K562 (cell line): ENCODE data around the gene HRG. TPM values are rescaled to one million over a fixed set of nuclear protein-coding genes. Genes with fewer than 3 reads are reported as not detected.
"Not testable (repeated sequence)": the region's sequence is repeated elsewhere in the genome, so short reads cannot be mapped to it uniquely, and the experiment has no call there.

Experiments
- ATAC-seq: fragments of 200-7000 bp; cut with Tn5 transposase; 3 replicates; pipeline ENCODE4 v1.9.1; 2020; ENCODE audit warnings: moderate library complexity
- BruUV-seq: library from RNA; stranded (reverse); fragments of 400-500 nt; replicated peaks from 2 replicates; lab custom pipeline; 2021; lab: Mats Ljungman, UMichigan
- CTCF ChIA-PET: fragments of 300-600 bp; formaldehyde crosslinking; extraction: SDS; loops from one replicate; lab custom pipeline; 2021; ENCODE audit warnings: low intra/inter-chr PET ratio; lab: Yijun Ruan, JAX
- POLR2A ChIA-PET: fragments of 300-600, 350-650 bp; sonication (Branson Sonifier 250); formaldehyde crosslinking; extraction: SDS; loops from one replicate; lab custom pipeline; 2021; ENCODE audit warnings: antibody characterized with exemption, inconsistent platforms; lab: Yijun Ruan, JAX
- DNase-seq, 4 experiments: peaks; one replicate each; pipeline versions ENCODE4 v3.0.0 to v3.0.0-alpha.2; 2011 to 2018; ENCODE audit warnings: low spot score in 3 of 4, mixed read lengths in 3 of 4; ENCODE audit errors: extremely low read depth in 1 of 4
- FAIRE-seq: peaks from 2 replicates; lab custom pipeline; 2011; peaks lifted over from hg19 to GRCh38; lab: Jason Lieb, UNC
- H2AFZ ChIP-seq: 2 replicates; pipeline ENCODE4 v1.6.0; 2011; ENCODE audit warnings: low read depth, low read length, control low read depth, inconsistent platforms
- H3K27ac ChIP-seq: fragments of 200-600 bp; 3 replicates; pipeline ENCODE4 v1.8.0; 2011; ENCODE audit warnings: low read depth, mild to moderate bottlenecking, control low read depth, inconsistent platforms, low read length, moderate library complexity, mixed read lengths; ENCODE audit errors: extremely low read depth
- H3K27me3 ChIP-seq, 2 experiments: fragments of 300-600 bp in 1 of 2; 2 replicates in 1 of 2; 3 replicates in 1 of 2; pipeline versions ENCODE4 v1.6.0 to v1.8.0; 2011; ENCODE audit warnings: inconsistent platforms in 2 of 2, low read length in 2 of 2, mild to moderate bottlenecking in 1 of 2, mixed read lengths in 1 of 2, moderate library complexity in 1 of 2; ENCODE audit not compliant: control insufficient read depth in 2 of 2, insufficient read depth in 2 of 2
- H3K36me3 ChIP-seq: fragments of 300-600 bp; 3 replicates; pipeline ENCODE4 v1.8.0; 2011; ENCODE audit warnings: mild to moderate bottlenecking, low read length, inconsistent platforms; ENCODE audit not compliant: control insufficient read depth, insufficient read depth
- H3K4me1 ChIP-seq, 2 experiments: fragments of 200-600 bp in 1 of 2; replicated peaks in 1 of 2; 2 replicates in 1 of 2; 3 replicates in 1 of 2; pipeline versions ENCODE4 v1.5.1 to v1.8.0; 2011; ENCODE audit warnings: inconsistent platforms in 2 of 2, low read length in 2 of 2, mild to moderate bottlenecking in 1 of 2, mixed read lengths in 1 of 2, moderate library complexity in 1 of 2; ENCODE audit not compliant: control insufficient read depth in 2 of 2, insufficient read depth in 2 of 2
- H3K4me2 ChIP-seq: 2 replicates; pipeline ENCODE4 v1.6.1; 2011; ENCODE audit warnings: low read length, control low read depth, inconsistent platforms, mixed read lengths; ENCODE audit not compliant: insufficient read depth
- H3K4me3 ChIP-seq: fragments of 200-600 bp; sonication (generic), shearing (Covaris generic); 2 replicates; pipeline ENCODE4 v1.5.1; 2016; ENCODE audit warnings: control low read depth, inconsistent platforms
- H3K79me2 ChIP-seq: fragments of 200-600 bp; 3 replicates; pipeline ENCODE4 v1.8.0; 2011; ENCODE audit warnings: low read length, inconsistent platforms; ENCODE audit not compliant: control insufficient read depth, insufficient read depth
- H3K9ac ChIP-seq, 2 experiments: 2 replicates each; pipeline versions ENCODE4 v1.6.0 to v1.6.1; 2011; ENCODE audit warnings: low read depth in 2 of 2, low read length in 2 of 2, control low read depth in 1 of 2, inconsistent platforms in 1 of 2, mild to moderate bottlenecking in 1 of 2, mixed read lengths in 1 of 2; ENCODE audit not compliant: insufficient read depth in 1 of 2
- H3K9me1 ChIP-seq: one replicate; pipeline ENCODE4 v1.6.0; 2011; ENCODE audit warnings: inconsistent platforms, mild to moderate bottlenecking, low read length, moderate library complexity; ENCODE audit not compliant: control insufficient read depth, insufficient read depth
- H3K9me3 ChIP-seq: replicated peaks from 2 replicates; pipeline ENCODE4 v1.5.1; 2011; ENCODE audit warnings: low read depth, low read length, inconsistent platforms; ENCODE audit not compliant: control insufficient read depth, insufficient read depth
- H4K20me1 ChIP-seq: replicated peaks from 2 replicates; pipeline ENCODE4 v1.6.1; 2011; ENCODE audit warnings: low read length, inconsistent platforms, mixed read lengths; ENCODE audit not compliant: control insufficient read depth, insufficient read depth
- DEAF1 ChIP-seq: fragments of 450-650 bp; formaldehyde crosslinking; IDR thresholded peaks from 2 replicates; pipeline ENCODE4 v1.4.0; 2020; ENCODE audit warnings: mild to moderate bottlenecking, moderate library complexity
- FUS ChIP-seq: fragments of 200-400 bp; formaldehyde crosslinking; optimal IDR thresholded peaks from 2 replicates; pipeline ENCODE3; 2017; ENCODE audit warnings: low read depth, low read length
- KHSRP ChIP-seq: fragments of 450-650 bp; IDR thresholded peaks from 2 replicates; pipeline ENCODE4 v1.6.1; 2017
- RB1 ChIP-seq: fragments of 450-650 bp; IDR thresholded peaks from 2 replicates; pipeline ENCODE4 v1.6.1; 2017; ENCODE audit warnings: low read depth, mild to moderate bottlenecking
- RBM34 ChIP-seq: fragments of 200-400 bp; formaldehyde crosslinking; IDR thresholded peaks from 2 replicates; pipeline ENCODE4 v1.6.1; 2018; ENCODE audit warnings: low read length, borderline replicate concordance; ENCODE audit not compliant: insufficient read depth
- SETDB1 ChIP-seq: IDR thresholded peaks from one replicate; pipeline ENCODE4 v1.6.1; 2012; ENCODE audit warnings: low read length, control low read depth, inconsistent platforms
- ZNF143 ChIP-seq: sonication (generic); formaldehyde crosslinking; IDR thresholded peaks from 2 replicates; pipeline ENCODE4 v1.9.0; 2022; ENCODE audit warnings: mild to moderate bottlenecking, missing genetic modification reagents
- ZNF165 ChIP-seq: fragments of 250-450 bp; sonication (Bioruptor Pico); IDR thresholded peaks from 2 replicates; pipeline ENCODE4 v1.4.0; 2020; ENCODE audit warnings: borderline replicate concordance
- ZNF239 ChIP-seq: fragments of 250-450 bp; sonication (Bioruptor Pico); IDR thresholded peaks from 2 replicates; pipeline ENCODE4 v1.4.0; 2020; ENCODE audit warnings: mild to moderate bottlenecking
- ZNF445 ChIP-seq: fragments of 250-450 bp; sonication (Bioruptor Pico); IDR thresholded peaks from 2 replicates; pipeline ENCODE4 v1.4.0; 2020; ENCODE audit warnings: low read depth, mild to moderate bottlenecking, moderate library complexity
- ZNF695 ChIP-seq: fragments of 450-650 bp; formaldehyde crosslinking; IDR thresholded peaks from 2 replicates; pipeline ENCODE4 v1.4.0; 2020; ENCODE audit warnings: mild to moderate bottlenecking, moderate library complexity
- WGBS: fragments of 100-300 bp; shearing (Covaris generic); methylation state at CpG from one replicate; pipeline ENCODE4 v1.1.6; 2016; ENCODE audit warnings: low coverage, mixed read lengths; ENCODE audit not compliant: insufficient coverage; ENCODE audit errors: missing lambda C conversion rate; 5-methylcytosine and 5-hydroxymethylcytosine counted together
- in situ Hi-C: fragments of 300-500 bp; cut with MboI; formaldehyde crosslinking; loops from 4 replicates; pipeline ENCODE4 v1.15.0; 2018; ENCODE audit warnings: inconsistent platforms, mixed read lengths
- intact Hi-C: fragments of 100-400 bp; cut with micrococcal nuclease; formaldehyde crosslinking; loops from 2 replicates; pipeline ENCODE4 v1.14.2; 2022
- polyA plus RNA-seq, 8 experiments: library from polyadenylated mRNA; depleted of rRNA in 4 of 8; stranded (reverse) in 5 of 8; unstranded in 3 of 8; fragments of >200 nt; fragmentation: Nextera tagmentation in 2 of 8; fragmentation: Illumina TruSeq in 1 of 8; extraction: Ambion mirVana in 2 of 8; extraction: Trizol in 1 of 8; gene quantifications; 2 replicates each; pipeline versions ENCODE4 v1.2.1 to v1.2.3, GENCODE V29; 2011 to 2014; ENCODE audit warnings: inconsistent platforms in 1 of 8, missing spikeins in 1 of 8
- total RNA-seq, 7 experiments: library from RNA; depleted of rRNA in 6 of 7; stranded (reverse); fragments of >200 nt in 6 of 7; fragmentation: Illumina TruSeq in 2 of 7; extraction: Trizol in 2 of 7; gene quantifications; 2 replicates each; pipeline versions ENCODE4 v1.2.1 to v1.2.3, GENCODE V29; 2011 to 2021; ENCODE audit warnings: low replicate concordance in 1 of 7
- TF ChIP-seq, protein P1 (sequence below): fragments of 250-450 bp; sonication (Bioruptor Pico); IDR thresholded peaks from 2 replicates; pipeline ENCODE4 v1.4.0; 2020; ENCODE audit warnings: borderline replicate concordance
- TF ChIP-seq, protein P2 (sequence below): fragments of 450-650 bp; formaldehyde crosslinking; IDR thresholded peaks from 2 replicates; pipeline ENCODE4 v1.4.0; 2022; ENCODE audit warnings: missing genetic modification characterization

HRG gene
- total and polyA plus RNA-seq, 9 of the 15 experiments (the other 6 are each of a cell fraction or from before 2014, with no cell fraction given), result not detected

- ATAC-seq, H3K27ac ChIP-seq, BruUV-seq, H3K4me1 ChIP-seq, CTCF ChIA-PET, H3K9ac ChIP-seq, H3K4me3 ChIP-seq, FAIRE-seq, H3K4me2 ChIP-seq, H3K79me2 ChIP-seq, POLR2A ChIA-PET, H2AFZ ChIP-seq, in situ Hi-C loops, H3K9me3 ChIP-seq, H4K20me1 ChIP-seq, intact Hi-C loops, DNase-seq, H3K36me3 ChIP-seq, H3K9me1 ChIP-seq: not testable (repeated sequence)
- 20% methylated on average over 4 of the region's 4 CpGs for WGBS
- H3K27me3 ChIP-seq, result peaks cover 5 to 17% of the 10 kb centered on the region in 2 experiments; a peak in 4 of 5 replicates
Measured at GRCh38 chr3:186710694-186711093, 44.9 kb downstream of the HRG start.

DNA sequence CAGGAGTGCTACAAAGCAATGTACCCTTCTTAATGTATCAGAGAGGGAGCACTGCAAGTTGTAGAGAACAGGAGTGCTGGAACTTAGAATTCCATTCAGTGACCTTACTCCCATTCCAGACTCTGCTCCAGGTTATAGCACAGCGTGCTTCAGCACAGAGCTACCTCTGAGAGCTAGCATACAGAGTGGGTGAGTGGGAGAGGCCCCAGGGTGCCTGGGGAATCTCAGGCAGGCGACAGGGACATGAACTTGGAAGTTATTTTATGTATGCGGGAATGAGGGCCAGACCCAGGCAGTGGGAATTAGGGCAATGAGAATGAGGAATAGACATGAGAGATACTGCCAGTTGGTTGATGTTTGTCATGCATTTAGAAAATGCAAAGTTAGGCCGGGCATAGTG, 47.7 kb downstream of the HRG start:
- Histone ChIP-seq H3K4me1 (no peaks in the 10 kb centered on the region; a peak in 1 of 5 replicates), H3K9ac (no peak overlapping the region), H3K4me2 (no peak overlapping the region), H3K27me3 (peaks cover 7 to 13% of the 10 kb centered on the region in 2 experiments; a peak in 4 of 5 replicates), H3K9me3 (no peaks in the 10 kb centered on the region), H2AFZ (no peak overlapping the region), H3K79me2 (no peaks in the 10 kb centered on the region), H3K9me1 (no peaks in the 10 kb centered on the region), H3K4me3 (no peak overlapping the region), H3K27ac (no peak overlapping the region), H4K20me1 (no peaks in the 10 kb centered on the region), H3K36me3 (no peaks in the 10 kb centered on the region)
- CTCF ChIA-PET, result no interaction called here
- DNase-seq (no peak), ATAC-seq (no peak), FAIRE-seq (no peak)
- intact Hi-C loops (no loop called here), in situ Hi-C loops (no loop called here)
- POLR2A ChIA-PET, result no interaction called here
- no TSS peak for BruUV-seq
- 27% methylated on average over 4 of the region's 4 CpGs for WGBS
- TF ChIP-seq, protein P1, sequence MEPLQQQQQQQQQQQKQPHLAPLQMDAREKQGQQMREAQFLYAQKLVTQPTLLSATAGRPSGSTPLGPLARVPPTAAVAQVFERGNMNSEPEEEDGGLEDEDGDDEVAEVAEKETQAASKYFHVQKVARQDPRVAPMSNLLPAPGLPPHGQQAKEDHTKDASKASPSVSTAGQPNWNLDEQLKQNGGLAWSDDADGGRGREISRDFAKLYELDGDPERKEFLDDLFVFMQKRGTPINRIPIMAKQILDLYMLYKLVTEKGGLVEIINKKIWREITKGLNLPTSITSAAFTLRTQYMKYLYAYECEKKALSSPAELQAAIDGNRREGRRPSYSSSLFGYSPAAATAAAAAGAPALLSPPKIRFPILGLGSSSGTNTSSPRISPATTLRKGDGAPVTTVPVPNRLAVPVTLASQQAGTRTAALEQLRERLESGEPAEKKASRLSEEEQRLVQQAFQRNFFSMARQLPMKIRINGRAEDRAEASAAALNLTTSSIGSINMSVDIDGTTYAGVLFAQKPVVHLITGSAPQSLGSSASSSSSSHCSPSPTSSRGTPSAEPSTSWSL (CRISPR knock-in tag), result no peak
- TF ChIP-seq SETDB1 (no peak), ZNF445 (CRISPR knock-in tag) (no peak), RBM34 (no peak), RB1 (no peak), FUS (no peak), KHSRP (no peak), ZNF239 (CRISPR knock-in tag) (no peak), ZNF695 (CRISPR knock-in tag) (no peak), DEAF1 (CRISPR knock-in tag) (no peak), ZNF143 (CRISPR knock-in tag) (no peak), ZNF165 (CRISPR knock-in tag) (no peak)
- TF ChIP-seq, protein P2, sequence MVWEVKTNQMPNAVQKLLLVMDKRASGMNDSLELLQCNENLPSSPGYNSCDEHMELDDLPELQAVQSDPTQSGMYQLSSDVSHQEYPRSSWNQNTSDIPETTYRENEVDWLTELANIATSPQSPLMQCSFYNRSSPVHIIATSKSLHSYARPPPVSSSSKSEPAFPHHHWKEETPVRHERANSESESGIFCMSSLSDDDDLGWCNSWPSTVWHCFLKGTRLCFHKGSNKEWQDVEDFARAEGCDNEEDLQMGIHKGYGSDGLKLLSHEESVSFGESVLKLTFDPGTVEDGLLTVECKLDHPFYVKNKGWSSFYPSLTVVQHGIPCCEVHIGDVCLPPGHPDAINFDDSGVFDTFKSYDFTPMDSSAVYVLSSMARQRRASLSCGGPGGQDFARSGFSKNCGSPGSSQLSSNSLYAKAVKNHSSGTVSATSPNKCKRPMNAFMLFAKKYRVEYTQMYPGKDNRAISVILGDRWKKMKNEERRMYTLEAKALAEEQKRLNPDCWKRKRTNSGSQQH (CRISPR knock-in tag), result no peak
